HepG2 (cell line): ENCODE results near the gene ERC1. TPM values are rescaled to one million over a fixed set of nuclear protein-coding genes. Genes with fewer than 3 reads are reported as not detected.

Experiments
- ASH2L ChIP-seq: fragments of 300-600, 200-600 bp; sonication (generic); IDR thresholded peaks from 2 replicates; pipeline ENCODE4 v1.7.0; 2017; ENCODE audit warnings: low read depth, mild to moderate bottlenecking, moderate library complexity, mixed read lengths, low read length; ENCODE audit not compliant: insufficient read length
- CBX1 ChIP-seq: IDR thresholded peaks from one replicate; pipeline ENCODE4 v1.6.1; 2016; ENCODE audit warnings: antibody characterized with exemption, low read depth
- CEBPZ ChIP-seq: IDR thresholded peaks from 2 replicates; pipeline ENCODE4 v1.6.1; 2012; ENCODE audit warnings: low read length, improper control_type of control experiment
- CREB3 ChIP-seq: sonication (generic); formaldehyde crosslinking; IDR thresholded peaks from 2 replicates; pipeline ENCODE4 v1.5.0; 2020; ENCODE audit warnings: missing genetic modification reagents
- DNMT1 ChIP-seq: sonication (generic); formaldehyde crosslinking; IDR thresholded peaks from 2 replicates; pipeline ENCODE4 v1.5.1; 2020; ENCODE audit warnings: mild to moderate bottlenecking, missing genetic modification reagents
- IRF9 ChIP-seq: sonication (generic); formaldehyde crosslinking; IDR thresholded peaks from 2 replicates; pipeline ENCODE4 v1.8.0; 2022; ENCODE audit warnings: missing genetic modification reagents, mild to moderate bottlenecking, borderline replicate concordance
- JDP2 ChIP-seq: sonication (generic); formaldehyde crosslinking; IDR thresholded peaks from 2 replicates; pipeline ENCODE4 v1.8.1; 2022; ENCODE audit warnings: missing genetic modification reagents, borderline replicate concordance
- MEF2D ChIP-seq: sonication (generic); formaldehyde crosslinking; IDR thresholded peaks from 2 replicates; pipeline ENCODE4 v1.5.1; 2020; ENCODE audit warnings: mild to moderate bottlenecking, missing genetic modification reagents
- MIXL1 ChIP-seq: IDR thresholded peaks from 2 replicates; pipeline ENCODE4 v1.6.1; 2016
- PITX1 ChIP-seq: sonication (generic); formaldehyde crosslinking; IDR thresholded peaks from 2 replicates; pipeline ENCODE4 v1.5.1; 2020; ENCODE audit warnings: mild to moderate bottlenecking, missing genetic modification reagents
- RORA ChIP-seq: sonication (generic); formaldehyde crosslinking; IDR thresholded peaks from 2 replicates; pipeline ENCODE4 v1.5.0; 2020; ENCODE audit warnings: mild to moderate bottlenecking, missing genetic modification reagents, moderate library complexity
- SMAD1 ChIP-seq: sonication (generic); formaldehyde crosslinking; IDR thresholded peaks from 2 replicates; pipeline ENCODE4 v1.4.0; 2020; ENCODE audit warnings: missing genetic modification reagents, low read depth, mild to moderate bottlenecking, borderline replicate concordance
- SMC3 ChIP-seq: IDR thresholded peaks from 2 replicates; pipeline ENCODE4 v1.6.1; 2011; ENCODE audit warnings: low read length, improper control_type of control experiment
- ZBTB14 ChIP-seq: sonication (generic); formaldehyde crosslinking; IDR thresholded peaks from 2 replicates; pipeline ENCODE4 v1.4.0; 2020; ENCODE audit warnings: missing genetic modification reagents
- ZNF281 ChIP-seq: sonication (generic); formaldehyde crosslinking; IDR thresholded peaks from 2 replicates; pipeline ENCODE4 v1.4.0; 2020; ENCODE audit warnings: missing genetic modification reagents, borderline replicate concordance
- ZNF574 ChIP-seq: sonication (generic); formaldehyde crosslinking; IDR thresholded peaks from 2 replicates; pipeline ENCODE4 v1.4.0; 2020; ENCODE audit warnings: missing genetic modification reagents
- polyA plus RNA-seq, 8 experiments: library from polyadenylated mRNA; depleted of rRNA in 3 of 8; stranded (reverse) in 7 of 8; unstranded in 1 of 8; fragments of >200 nt; fragmentation: Illumina TruSeq in 4 of 8; extraction: Trizol in 4 of 8; gene quantifications; 2 replicates each; pipeline versions ENCODE4 v1.2.1 to v1.2.3, GENCODE V29; 2011 to 2016; ENCODE audit warnings: low read depth in 4 of 8, missing spikeins in 1 of 8, mixed read lengths in 1 of 8; ENCODE audit not compliant: insufficient read depth in 1 of 8
- total RNA-seq, 5 experiments: library from RNA; depleted of rRNA; stranded (reverse); fragments of >200 nt; fragmentation: Illumina TruSeq; extraction: Trizol; gene quantifications; 2 replicates each; pipeline ENCODE4 v1.2.3, GENCODE V29; 2016; ENCODE audit warnings: low read depth in 1 of 5

Gene ERC1
- total and polyA plus RNA-seq, 2 of the 13 experiments (the other 11 are each of a cell fraction or from before 2014, with no cell fraction given) = 6.1 to 12.4 TPM

- peak; percentile 23; the same call in 1 of the 2 replicates for TF ChIP-seq ZBTB14 (CRISPR knock-in tag)
- no peak for TF ChIP-seq MIXL1 (CRISPR knock-in tag)
- TF ChIP-seq IRF9 (CRISPR knock-in tag) = peak; percentile 67; the same call in 1 of the 2 replicates
- TF ChIP-seq CREB3 (CRISPR knock-in tag) = peak; percentile 71; the same call in 1 of the 2 replicates
- no peak; the same call in 1 of the 2 replicates for TF ChIP-seq JDP2 (CRISPR knock-in tag)
- TF ChIP-seq ZNF281 (CRISPR knock-in tag) = peak; percentile 89
- TF ChIP-seq ZNF574 = peak; percentile 75
- TF ChIP-seq CBX1 = no peak
- no peak for TF ChIP-seq PITX1 (CRISPR knock-in tag)
- no peak for TF ChIP-seq CEBPZ
- peak; percentile 60; the same call in 1 of the 2 replicates for TF ChIP-seq RORA (CRISPR knock-in tag)
- TF ChIP-seq ASH2L = peak; percentile 83
- no peak; the same call in 1 of the 2 replicates for TF ChIP-seq MEF2D
- TF ChIP-seq SMAD1 (CRISPR knock-in tag) = no peak
- TF ChIP-seq SMC3 = no peak
- TF ChIP-seq DNMT1 (CRISPR knock-in tag) = no peak
Observed at GRCh38 chr12:990661-991349, at the start of gene ERC1 (continued).
